HTR-8/SVneo (cell line): ENCODE results near the gene OR52I1.

Source experiments
- DNase-seq: peaks from one replicate; pipeline ENCODE4 v3.0.0; 2011; ENCODE audit warnings: low spot score, mixed read lengths; ENCODE audit not compliant: insufficient read length
- FAIRE-seq: peaks from 2 replicates; lab custom pipeline; 2011; peaks lifted over from hg19 to GRCh38; lab: Jason Lieb, UNC

The OR52I1 gene

GRCh38 chr11:4593739-4594138 is at the start of gene OR52I1:
OR52I1 (plus strand) TSS chr11:4594039; CDS start chr11:4594039, 0 bp downstream.
- no peak for FAIRE-seq
- DNase-seq: no peak

- FAIRE-seq (no peak), DNase-seq (no peak)
These were observed 48.9 kb upstream of the OR52I1 start, which contains the start of gene OR52M1 for GRCh38 chr11:4544891-4545290. OR52M1 (plus strand) TSS chr11:4545191; CDS start chr11:4545191, 0 bp downstream.

GRCh38 chr11:4546878-4547277 is 47.0 kb upstream of the OR52I1 start:
- DNase-seq (no peak), FAIRE-seq (no peak)

- DNase-seq (no peak), FAIRE-seq (no peak)
These were observed 46.4 kb upstream of the OR52I1 start for GRCh38 chr11:4547416-4547815.

GRCh38 chr11:4551346-4551979 is 42.4 kb upstream of the OR52I1 start:
- DNase-seq (no peak), FAIRE-seq (no peak)

- FAIRE-seq: no peak
- no peak for DNase-seq
These were observed 34.1 kb upstream of the OR52I1 start for GRCh38 chr11:4559527-4560440.

GRCh38 chr11:4560467-4560866 is 33.4 kb upstream of the OR52I1 start:
- no peak for FAIRE-seq
- no peak for DNase-seq

GRCh38 chr11:4565371-4565770 is 28.5 kb upstream of the OR52I1 start:
- no peak for DNase-seq
- no peak for FAIRE-seq

- FAIRE-seq (no peak), DNase-seq (no peak)
These were observed 24.8 kb upstream of the OR52I1 start for GRCh38 chr11:4569075-4569474.

GRCh38 chr11:4576880-4577279 is 17.0 kb upstream of the OR52I1 start:
- FAIRE-seq: no peak

GRCh38 chr11:4577761-4578160 is 16.1 kb upstream of the OR52I1 start:
- no peak for DNase-seq
- FAIRE-seq: no peak

More at GRCh38 chr11:4576880-4577279, 17.0 kb upstream of the OR52I1 start:
- DNase-seq: no peak

- no peak for DNase-seq
- FAIRE-seq: no peak
These were observed 15.2 kb upstream of the OR52I1 start for GRCh38 chr11:4578624-4579023.

- DNase-seq: no peak
- FAIRE-seq: no peak
These were observed 13.7 kb upstream of the OR52I1 start for GRCh38 chr11:4580124-4580523.

GRCh38 chr11:4581443-4581842 is 12.4 kb upstream of the OR52I1 start, which contains the start of gene OR52I2:
OR52I2 (plus strand) TSS chr11:4581743.
- DNase-seq (no peak), FAIRE-seq (no peak)

GRCh38 chr11:4589017-4589416 is 4.8 kb upstream of the OR52I1 start:
- DNase-seq (no peak), FAIRE-seq (no peak)

- DNase-seq: no peak
- FAIRE-seq: no peak
These were observed 11.2 kb downstream of the OR52I1 start for GRCh38 chr11:4605057-4605456.

- FAIRE-seq (no peak), DNase-seq (no peak)
These were observed 12.6 kb downstream of the OR52I1 start for GRCh38 chr11:4606231-4607015.

GRCh38 chr11:4607096-4607495 is 13.3 kb downstream of the OR52I1 start:
- FAIRE-seq (peak; percentile 38), DNase-seq (no peak)

GRCh38 chr11:4607781-4608666 is 14.2 kb downstream of the OR52I1 start, which contains the start of gene TRIM68:
TRIM68 (minus strand) TSS chr11:4608231; CDS start chr11:4605504, 2,727 bp downstream.
- DNase-seq: peak; percentile 95
- peak; percentile 79 for FAIRE-seq
